ENCODE measurements around the gene SAV1.
"Not testable (repeated sequence)": the region's sequence is repeated elsewhere in the genome, so short reads cannot be mapped to it uniquely, and the experiment has no call there.

SAV1 gene

DNA sequence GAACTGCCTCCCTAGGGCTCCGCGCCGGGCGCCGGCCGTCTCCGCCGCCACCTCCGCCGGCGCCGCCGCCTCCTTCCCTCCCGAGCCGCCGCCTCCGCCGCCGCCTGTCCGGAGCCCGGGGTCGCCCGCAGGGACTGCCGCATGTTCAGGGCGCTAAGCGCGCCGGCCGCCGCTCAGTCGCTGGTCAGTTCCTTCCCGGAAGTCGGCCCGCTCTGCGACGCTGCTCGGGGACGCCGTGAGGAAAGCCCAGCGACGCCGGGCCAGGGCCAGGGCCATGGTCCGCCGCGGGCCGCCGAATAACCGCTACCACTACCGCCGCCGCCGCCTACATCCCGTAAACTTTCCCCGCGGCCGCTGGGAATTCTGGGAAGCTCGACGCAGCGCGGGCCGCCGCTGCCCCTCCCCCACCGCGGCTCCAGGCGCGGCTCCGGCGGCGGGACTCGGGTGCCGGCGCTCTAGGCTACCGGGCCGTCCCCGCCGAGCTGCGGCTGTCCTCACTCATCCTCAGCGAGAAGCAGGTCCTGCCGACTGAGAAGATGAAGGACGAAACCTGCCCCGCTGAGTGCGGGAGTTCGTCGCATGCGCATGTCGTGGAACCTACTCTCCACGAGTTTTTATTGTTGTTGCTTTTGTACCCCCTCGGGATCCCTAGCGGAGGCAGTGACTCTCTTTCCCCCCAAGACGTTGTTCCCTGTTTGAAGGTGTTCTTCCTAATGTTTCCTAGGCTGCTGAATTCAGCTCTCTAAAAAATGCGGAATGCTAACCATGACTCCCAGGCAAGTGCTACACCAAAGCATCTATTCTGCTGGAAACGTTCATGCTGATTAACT lies at the start of gene SAV1:
TSS of gene SAV1 (minus strand) at position 311 of the 830 bp plus-strand sequence. CDS start 339 bp downstream, outside the sequence.
- DNase-seq (ENCODE audit: insufficient read length, low spot score), result no peak
- FAIRE-seq, result peak; percentile 51

DNA sequence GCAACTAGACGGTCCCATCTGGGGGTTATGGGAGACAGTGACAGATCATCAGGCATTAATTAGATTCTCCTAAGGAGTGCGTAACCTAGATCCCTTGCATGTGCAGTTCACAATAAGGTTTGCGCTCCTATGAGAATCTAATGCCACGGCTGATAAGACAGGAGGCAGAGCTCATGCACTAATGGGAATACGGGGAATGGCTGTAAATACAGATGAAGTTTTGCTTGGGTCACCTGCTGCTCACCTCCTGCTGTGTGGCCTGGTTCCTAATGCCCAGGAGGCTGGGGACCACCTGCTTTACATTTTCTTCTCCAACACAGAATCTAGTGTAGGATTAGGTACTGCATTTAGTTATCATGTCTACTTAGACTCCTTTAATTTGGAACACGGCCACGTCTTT lies 49.7 kb upstream of the SAV1 start:
- FAIRE-seq (no peak), DNase-seq (ENCODE audit: insufficient read length, low spot score) (no peak)

DNA sequence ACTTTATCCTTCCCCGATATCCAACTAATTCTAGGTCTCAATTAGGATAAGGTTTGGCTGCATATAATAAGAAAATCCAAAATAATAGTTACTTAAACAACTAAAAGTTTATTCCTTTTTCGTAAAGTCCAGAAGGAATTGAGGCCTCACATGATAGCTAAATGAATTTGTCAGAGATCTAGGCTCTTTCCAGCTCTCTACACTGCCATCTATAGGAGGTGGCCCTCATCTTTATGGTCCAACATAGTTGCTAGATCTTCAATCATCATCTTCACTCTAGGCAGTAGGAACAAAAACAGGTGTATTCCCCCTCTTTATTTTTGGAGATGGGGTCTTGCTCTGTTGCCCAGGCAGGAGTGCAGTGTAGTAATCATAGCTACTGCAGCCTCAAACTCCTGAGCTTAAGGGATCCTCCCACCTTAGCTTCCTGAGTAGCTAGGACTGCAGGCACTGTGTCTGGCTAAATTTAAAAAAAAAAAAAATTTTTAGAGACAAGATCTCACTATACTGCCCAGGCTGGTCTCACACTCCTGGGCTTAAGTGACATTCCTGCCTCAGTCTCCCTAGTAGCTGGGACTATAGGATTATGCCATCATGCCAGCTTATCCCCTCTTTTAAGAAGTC lies 46.5 kb upstream of the SAV1 start:
- no peak for FAIRE-seq
- peak; percentile 44 for DNase-seq (ENCODE audit: insufficient read length, low spot score)

DNA sequence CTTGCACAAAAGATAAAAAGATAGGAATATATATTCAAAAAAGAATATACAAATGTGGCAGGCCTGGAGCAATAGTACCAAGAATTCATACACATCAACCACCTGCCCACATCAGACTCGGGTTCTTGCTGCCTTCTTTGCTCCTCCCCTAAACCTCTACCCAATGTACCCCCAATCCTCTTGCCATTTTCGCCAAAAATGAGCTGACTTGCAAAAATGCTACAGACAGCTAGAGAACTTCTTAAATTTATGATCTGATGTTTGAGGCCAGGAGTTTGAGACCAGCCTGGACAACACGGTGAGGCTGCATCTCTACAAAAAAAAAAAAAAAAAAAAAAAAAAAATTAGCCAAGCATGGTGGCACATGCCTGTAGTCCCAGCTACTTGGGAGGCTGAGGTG lies 42.9 kb upstream of the SAV1 start:
- DNase-seq (ENCODE audit: insufficient read length, low spot score) (no peak), FAIRE-seq (no peak)

DNA sequence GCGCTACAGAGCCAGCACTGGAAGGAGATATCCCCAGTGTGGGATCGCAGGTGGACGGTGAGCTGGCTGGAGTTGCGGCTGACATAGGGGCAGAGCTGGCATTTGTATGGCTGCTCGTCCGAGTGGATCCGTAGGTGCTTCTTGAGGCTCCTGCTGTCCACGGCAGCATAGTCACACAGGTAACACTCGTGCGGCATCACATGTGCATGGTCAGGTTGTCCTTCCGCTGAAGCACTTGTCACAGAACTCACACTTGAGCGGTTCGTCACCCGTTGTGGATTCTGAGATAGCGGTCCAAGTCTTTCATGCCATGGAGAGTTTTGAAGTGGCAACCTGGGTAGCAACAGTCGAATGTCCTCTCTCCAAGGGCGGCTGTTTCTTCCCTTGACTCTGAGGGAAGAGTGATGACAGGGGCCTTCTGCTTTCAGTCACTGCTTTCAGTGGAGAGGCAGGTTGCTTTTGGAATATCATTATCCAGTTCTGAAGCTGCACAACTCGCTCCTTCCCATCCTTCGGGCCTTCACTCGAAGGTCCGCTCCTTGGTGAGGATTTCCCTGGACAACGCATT lies 37.0 kb upstream of the SAV1 start:
- FAIRE-seq, result no peak
- DNase-seq (ENCODE audit: insufficient read length, low spot score), result no peak

DNA sequence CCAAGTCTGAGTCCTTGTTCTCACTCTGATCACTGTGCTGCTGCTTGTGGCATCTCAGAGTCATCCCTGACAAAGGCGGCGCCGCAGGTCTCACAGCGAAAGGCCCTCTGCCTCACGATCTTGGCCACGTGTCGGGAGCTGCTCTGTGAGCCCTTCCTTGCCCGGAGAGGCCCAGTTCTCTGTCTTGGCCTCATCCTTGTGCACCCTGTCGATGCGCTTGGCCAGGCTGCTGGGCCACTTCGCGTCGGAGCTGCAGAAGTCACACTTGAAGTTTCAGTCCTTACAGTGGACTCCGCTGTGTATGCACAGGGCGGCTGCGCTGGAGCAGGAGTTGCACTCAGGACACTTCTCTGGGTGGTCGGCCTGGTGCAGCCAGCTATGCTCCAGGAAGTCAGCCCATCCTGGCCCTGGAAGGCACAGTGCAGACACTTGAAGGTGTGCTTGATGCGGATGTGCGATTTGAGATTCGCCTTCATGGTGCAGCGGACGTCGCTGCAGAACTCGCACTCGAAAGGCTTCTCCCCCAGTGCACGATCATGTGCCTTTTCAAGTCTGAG lies 36.4 kb upstream of the SAV1 start:
- no peak for DNase-seq (ENCODE audit: insufficient read length, low spot score)
- peak; percentile 46 for FAIRE-seq

DNA sequence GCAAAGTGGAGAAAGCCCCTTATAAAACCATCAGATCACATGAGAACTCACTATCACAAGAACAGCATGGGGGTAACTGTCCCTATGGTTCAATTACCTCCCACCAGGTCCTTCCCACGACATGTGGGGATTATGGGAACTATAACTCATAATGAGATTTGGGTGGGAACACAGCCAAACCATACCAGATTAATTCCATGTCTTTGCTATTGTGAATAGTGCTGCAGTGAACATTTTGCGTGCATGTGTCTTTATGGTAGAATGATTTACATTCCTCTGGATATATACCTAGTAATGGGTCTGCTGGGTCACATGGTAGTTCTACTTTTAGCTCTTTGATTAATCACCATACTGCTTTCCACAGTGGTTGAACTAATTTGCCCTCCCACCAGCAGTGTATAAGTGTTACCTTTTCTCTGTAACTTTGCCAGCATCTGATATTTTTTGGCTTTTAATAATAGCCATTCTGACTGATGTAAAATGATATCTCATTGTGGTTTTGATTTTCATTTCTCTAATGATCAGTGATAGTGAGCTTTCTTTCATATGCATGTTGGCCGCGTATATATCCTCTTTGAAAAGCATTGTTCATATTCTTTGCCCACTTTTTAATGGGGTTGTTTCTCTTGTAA lies 29.7 kb upstream of the SAV1 start:
- DNase-seq (ENCODE audit: insufficient read length, low spot score) (no peak), FAIRE-seq (no peak)

DNA sequence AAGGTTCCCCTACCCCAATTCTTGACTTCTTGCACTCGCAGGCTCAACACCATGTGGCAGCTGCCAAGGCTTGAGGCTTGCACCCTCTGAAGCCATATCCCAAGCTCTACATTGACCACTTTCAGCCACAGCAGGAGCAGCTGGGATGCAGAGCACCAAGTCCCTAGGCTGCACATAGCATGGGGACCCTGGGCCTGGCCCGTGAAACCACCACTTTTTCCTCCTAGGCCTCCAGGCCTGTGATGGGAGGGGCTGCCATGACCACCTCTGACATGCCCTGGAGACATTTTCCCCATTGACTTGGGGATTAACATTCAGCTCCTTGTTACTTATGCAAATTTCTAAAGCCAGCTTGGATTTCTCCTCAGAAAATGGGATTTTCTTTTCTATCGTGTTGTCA lies 26.2 kb upstream of the SAV1 start:
- FAIRE-seq; DNase-seq (ENCODE audit: insufficient read length, low spot score): not testable (repeated sequence)

DNA sequence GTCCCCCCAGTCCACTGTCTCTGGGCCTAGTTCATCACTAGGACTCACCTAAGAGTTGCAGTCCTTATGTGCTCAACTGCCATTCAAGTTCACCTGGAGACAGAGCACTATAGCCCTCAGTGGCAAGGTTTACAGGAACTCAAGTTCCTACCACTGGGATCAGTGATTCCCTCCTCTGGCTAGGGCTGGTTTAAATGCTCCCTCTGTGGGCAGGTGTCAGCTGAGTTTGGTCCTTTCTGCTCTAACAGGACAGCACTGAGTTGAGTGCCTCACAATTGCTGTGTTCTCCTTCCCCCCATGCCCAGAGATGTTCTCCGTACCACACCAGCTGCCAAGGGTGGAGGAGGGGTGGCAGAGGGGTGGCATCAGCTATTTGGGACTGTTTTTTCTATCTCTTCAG lies 20.8 kb upstream of the SAV1 start:
- no peak for DNase-seq (ENCODE audit: insufficient read length, low spot score)
- peak; percentile 63 for FAIRE-seq

DNA sequence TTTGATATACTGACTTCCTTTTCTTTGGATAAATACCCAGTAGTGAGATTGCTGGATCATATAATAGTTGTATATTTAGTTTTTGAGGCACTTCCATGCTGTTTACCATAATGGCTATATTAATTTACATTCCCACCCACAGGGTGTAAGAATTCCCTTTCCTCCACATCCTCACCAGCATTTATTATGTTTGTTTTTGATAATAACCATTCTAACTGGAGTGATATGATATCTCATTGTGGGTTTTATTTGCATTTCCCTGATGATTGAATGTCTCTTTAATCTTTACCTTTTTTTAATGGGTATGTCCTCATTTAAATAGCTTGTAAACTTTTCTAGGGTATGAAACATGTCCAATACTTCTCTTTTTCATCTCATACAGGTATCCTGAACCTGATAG lies 11.6 kb upstream of the SAV1 start:
- no peak for FAIRE-seq

DNA sequence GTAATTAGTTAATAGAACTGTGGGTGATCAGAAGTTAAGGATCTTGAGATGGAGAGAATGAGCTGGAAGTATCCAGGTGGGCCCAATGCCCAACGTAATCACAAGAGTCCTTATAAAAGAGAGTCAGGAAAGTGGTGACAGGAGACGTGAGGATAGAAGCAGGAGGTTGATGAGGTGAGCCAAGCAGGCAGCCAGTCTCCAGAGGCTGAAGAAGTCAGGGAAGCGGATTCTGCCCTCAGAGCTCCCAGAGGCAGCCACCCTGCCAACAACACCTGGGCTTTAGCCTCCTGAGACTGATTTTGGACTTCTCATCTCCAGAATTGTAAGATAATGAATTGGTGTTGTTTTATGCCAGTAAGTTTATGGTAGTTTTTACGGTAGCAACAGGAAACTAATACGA lies 10.1 kb upstream of the SAV1 start:
- FAIRE-seq (no peak), DNase-seq (ENCODE audit: insufficient read length, low spot score) (no peak)

More for the DNA sequence above, 11.6 kb upstream of the SAV1 start:
- no peak for DNase-seq (ENCODE audit: insufficient read length, low spot score)

DNA sequence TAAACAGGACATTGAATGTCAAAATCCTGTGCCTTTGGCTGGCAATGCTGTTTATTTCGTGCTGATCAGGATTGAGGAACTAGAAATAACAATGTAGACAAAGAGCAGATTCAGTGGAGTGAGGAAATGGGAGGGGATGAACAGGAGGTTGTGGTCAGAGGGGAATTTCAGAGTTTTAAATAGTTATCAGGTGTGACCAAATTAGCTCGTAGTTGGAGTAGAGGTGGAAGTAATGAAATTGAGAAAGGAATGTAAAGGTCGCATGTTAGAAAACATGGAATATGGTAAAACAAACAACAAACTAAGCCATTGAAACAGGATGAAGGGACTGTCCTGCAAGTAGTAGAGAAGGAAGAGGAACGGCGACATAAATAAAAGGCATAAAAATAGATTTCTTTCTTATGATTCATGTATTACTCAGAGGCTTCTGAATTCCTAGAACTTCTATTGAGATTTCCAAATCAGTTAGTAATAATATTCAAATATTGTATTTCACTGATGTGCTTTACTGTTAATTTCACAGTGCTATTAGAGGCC lies 9.5 kb upstream of the SAV1 start:
- no peak for FAIRE-seq
- no peak for DNase-seq (ENCODE audit: insufficient read length, low spot score)

DNA sequence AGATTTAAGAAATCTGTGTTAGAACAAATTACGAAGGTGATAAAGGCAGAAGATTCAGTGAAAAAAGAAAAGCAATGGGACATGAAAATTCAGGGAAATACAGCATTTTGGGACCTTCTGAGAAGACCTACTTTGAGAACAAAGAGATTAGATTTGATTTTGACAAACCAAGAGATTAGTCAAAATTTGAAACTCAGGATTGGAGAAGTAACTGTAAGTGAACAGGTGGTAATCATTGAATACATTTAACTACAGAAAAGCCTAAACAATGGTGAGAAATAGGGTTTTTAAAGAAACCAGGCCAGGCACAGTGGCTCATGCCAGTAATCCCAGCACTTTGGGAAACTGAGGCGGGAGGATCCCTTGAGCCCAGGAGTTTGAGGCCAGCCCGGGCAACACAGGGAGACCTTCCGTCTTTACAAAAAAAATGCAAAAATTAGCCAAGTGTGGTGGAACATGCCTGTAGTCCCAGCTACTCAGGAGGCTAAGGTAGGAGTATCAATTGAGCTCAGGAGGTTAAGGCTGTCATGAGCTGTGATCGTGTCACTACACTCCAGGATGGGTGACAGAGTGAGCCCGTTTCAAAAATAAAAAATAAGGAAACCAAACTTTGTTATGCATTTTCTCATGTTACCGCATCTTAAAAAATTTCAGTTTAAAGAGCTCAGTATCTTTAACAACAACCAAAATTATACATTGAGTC lies 8.9 kb upstream of the SAV1 start:
- FAIRE-seq, result no peak
- no peak for DNase-seq (ENCODE audit: insufficient read length, low spot score)

DNA sequence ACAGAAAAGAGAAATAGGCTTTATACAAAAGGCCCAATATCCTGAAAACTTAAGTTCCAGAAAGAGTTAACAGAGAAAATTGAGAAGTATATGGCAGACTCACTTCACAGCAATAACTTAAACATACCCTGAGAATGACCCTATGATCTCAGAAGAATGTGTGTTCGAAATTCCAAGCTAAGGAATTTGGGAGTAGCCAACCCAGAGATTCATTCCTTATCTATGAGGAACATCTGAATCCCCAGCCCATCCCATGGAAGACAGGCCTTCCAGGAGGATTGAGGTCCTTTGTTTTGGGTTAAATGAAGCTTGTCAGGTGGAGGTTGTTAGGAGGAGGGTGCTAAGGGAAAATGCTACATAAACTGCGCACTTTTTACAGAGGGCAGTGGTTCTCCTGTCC lies 7.5 kb upstream of the SAV1 start:
- DNase-seq (ENCODE audit: insufficient read length, low spot score), result no peak
- FAIRE-seq, result no peak

DNA sequence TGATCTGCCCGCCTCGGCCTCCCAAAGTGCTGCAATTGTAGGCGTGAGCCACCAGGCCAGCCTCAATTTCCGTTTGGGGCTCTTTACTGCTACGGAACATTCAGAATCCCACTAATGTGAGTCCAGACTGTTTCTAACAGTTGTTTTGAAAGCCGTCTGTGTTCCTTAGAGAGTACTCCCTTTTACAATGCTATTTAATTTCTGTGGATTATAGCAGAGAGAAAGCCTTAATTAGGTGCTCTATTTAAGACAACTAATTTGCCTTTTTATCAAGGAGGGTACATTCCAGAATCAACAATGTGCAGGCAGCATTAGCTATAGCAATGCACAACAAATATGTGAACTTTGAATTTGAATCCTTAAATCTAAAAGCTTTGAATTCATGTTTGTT lies 2.8 kb upstream of the SAV1 start:
- no peak for DNase-seq (ENCODE audit: insufficient read length, low spot score)
- FAIRE-seq, result no peak

DNA sequence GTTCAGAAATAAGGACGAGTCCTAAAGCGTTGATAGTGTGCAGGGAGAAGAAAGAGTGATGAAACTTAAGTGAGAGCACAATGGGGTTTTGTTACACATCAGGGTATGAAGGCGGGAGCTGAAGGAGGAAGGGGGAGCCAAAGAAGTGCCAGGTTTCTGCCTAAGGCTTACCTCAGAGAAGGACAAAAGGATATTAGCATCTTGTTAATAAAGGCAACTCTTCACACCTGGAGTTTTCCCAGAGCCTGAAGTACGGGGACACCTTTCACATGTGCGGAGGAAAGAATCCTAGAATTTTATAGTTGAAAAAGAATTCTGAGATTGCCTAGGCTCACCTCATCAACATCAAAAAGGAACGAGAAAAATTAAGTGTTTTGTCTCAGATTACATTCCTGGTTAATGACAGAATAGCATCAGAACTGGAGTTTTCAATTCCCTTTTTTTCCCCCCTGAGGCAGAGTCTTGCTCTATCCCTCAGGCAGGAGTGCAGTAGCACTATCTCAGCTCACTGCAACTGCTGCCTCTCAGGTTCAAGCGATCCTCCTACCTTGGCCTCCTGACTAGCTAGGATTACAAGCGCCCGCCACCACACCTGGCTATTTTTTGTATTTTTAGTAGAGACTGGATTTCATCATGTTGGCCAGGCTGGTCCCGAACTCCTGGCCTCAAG lies 2.2 kb upstream of the SAV1 start:
- FAIRE-seq (no peak), DNase-seq (ENCODE audit: insufficient read length, low spot score) (no peak)

DNA sequence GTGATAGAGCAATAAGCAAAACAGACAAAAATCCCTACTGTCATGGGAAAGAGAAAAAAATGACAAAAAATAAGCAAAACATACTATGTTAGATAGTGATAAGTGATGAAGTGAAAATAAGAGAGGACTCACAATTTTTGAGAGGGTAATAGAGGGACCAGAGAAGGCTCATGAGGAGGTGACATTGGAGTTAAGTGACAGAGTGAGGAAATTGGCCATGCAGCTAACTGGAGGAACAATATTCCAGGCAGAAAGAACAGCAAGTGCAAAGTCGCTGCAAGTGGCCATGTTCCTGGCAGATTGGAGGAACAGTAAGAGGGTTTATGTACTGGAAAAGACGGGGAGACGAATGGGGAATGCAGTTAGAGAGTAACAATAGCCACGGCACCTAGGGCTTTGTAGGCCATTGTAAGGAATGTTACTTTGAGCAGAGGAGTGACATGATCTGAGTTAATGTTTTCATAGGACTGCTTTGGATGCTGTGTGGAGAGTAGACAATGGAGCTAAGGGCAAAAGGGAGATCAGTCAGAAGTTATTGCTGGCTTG lies 1.4 kb upstream of the SAV1 start:
- no peak for DNase-seq (ENCODE audit: insufficient read length, low spot score)
- peak; percentile 51 for FAIRE-seq

DNA sequence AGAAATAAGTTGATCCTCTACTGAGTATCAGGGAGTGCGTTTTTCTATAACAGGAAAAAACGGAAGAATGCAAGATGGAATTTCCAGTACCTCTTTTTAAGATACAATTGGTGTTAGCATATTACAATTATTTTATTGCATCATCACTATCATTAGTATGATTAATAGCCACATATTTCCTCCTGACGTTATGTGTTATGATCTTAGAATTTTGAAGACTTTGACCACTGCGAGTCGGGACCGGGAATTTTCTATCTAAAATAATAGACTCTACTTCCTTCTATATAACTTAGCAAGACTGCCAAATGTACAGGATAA lies 679 bp upstream of the SAV1 start:
- FAIRE-seq (no peak), DNase-seq (ENCODE audit: insufficient read length, low spot score) (no peak)

DNA sequence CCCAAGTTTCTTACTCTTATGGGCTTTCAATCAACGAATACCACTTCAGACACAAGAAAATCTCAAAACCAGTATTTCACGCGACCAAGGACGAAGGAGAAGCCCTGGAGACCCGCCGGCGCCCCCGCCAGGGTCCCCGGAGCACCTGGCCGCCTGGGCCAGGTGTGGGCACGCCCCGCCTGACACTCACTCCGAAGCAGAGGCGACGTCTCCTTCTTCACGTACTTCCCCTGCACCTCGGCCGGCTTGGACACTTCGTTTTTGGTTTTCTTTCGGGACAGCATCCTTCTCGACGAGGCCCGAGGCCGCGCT lies 466 bp downstream of the SAV1 start:
- no peak for DNase-seq (ENCODE audit: insufficient read length, low spot score)
- FAIRE-seq, result no peak
